Brain pericyte (primary cell): ENCODE results near the gene FAM50A.

Source experiments
- DNase-seq: peaks from one replicate; pipeline ENCODE4 v3.0.0-alpha.2; 2012; ENCODE audit warnings: low read depth, low spot score

Gene FAM50A

GRCh38 chrX:154412468-154412867, 31.5 kb upstream of the FAM50A start:
- no peak for DNase-seq

GRCh38 chrX:154413142-154413541, 30.8 kb upstream of the FAM50A start:
- DNase-seq = no peak

GRCh38 chrX:154417157-154417556, 26.8 kb upstream of the FAM50A start:
- no peak for DNase-seq

- DNase-seq = no peak
Observed at GRCh38 chrX:154419189-154419588, 24.8 kb upstream of the FAM50A start.

GRCh38 chrX:154419688-154420401, 24.1 kb upstream of the FAM50A start:
- DNase-seq = no peak

GRCh38 chrX:154420402-154420756, 23.6 kb upstream of the FAM50A start:
- no peak for DNase-seq

GRCh38 chrX:154426916-154427770, 16.8 kb upstream of the FAM50A start:
- DNase-seq = no peak

- peak; percentile 82 for DNase-seq
Observed at GRCh38 chrX:154428176-154429171, 15.5 kb upstream of the FAM50A start, which contains the start of gene ATP6AP1. ATP6AP1 (plus strand) TSS chrX:154428677; CDS start chrX:154428693, 16 bp downstream.

- no peak for DNase-seq
Observed at GRCh38 chrX:154429711-154430110, 14.2 kb upstream of the FAM50A start.

GRCh38 chrX:154430479-154430878, 13.5 kb upstream of the FAM50A start:
- DNase-seq = no peak

GRCh38 chrX:154430916-154431315, 13.0 kb upstream of the FAM50A start:
- DNase-seq = no peak

GRCh38 chrX:154431341-154431740, 12.6 kb upstream of the FAM50A start:
- DNase-seq = no peak

- no peak for DNase-seq
Observed at GRCh38 chrX:154432210-154432609, 11.7 kb upstream of the FAM50A start.

GRCh38 chrX:154433605-154434004, 10.3 kb upstream of the FAM50A start:
- no peak for DNase-seq

GRCh38 chrX:154434394-154435168, 9.4 kb upstream of the FAM50A start:
- no peak for DNase-seq

GRCh38 chrX:154435171-154435733, 8.7 kb upstream of the FAM50A start:
- no peak for DNase-seq

GRCh38 chrX:154436374-154436982, 7.5 kb upstream of the FAM50A start:
- no peak for DNase-seq

- DNase-seq = no peak
Observed at GRCh38 chrX:154436983-154437752, 6.8 kb upstream of the FAM50A start, which contains the start of gene GDI1. GDI1 (plus strand) TSS chrX:154437154; CDS start chrX:154437255, 101 bp downstream.
